ENCODE measurements around the gene ST8SIA1. TPM values are rescaled to one million over a fixed set of nuclear protein-coding genes. Genes with fewer than 3 reads are reported as not detected.
A peak's percentile ranks its signal among the peaks of the same experiment; 100 is the strongest.

ST8SIA1 gene
- total RNA-seq, 1 experiment from 2014 or later: not detected

DNA sequence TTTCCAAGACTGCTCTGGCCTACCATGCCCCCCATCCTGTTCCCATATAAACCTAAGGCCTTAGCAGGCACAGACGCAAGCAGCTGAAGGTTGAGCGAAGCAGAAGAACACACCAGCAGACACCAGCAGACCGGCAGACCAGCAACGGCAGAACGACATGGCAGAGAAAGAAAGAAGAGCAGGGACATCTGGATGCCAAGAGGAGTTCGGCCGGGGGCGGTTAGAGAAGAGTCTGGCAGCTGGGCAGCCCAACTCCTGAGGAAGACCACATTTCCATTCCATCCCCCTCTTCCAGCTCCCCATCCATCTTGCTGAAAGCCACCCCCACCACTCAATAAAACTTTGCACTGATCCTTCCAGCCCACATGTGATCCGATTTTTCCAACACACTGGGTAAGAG, 5.2 kb upstream of the ST8SIA1 start:
- Histone ChIP-seq H2BK120ac (ENCODE audit: low read depth, low read length, poor library complexity, severe bottlenecking) (no peak overlapping the region), H2BK15ac (ENCODE audit: low read depth, low read length) (no peak overlapping the region), H2AK5ac (ENCODE audit: insufficient read length, low read length) (no peak overlapping the region), H2BK20ac (ENCODE audit: low read depth, low read length, poor library complexity, severe bottlenecking) (no peak overlapping the region), H4K20me1 (ENCODE audit: control insufficient read depth, insufficient read depth, insufficient read length) (no peaks in the 10 kb centered on the region), H3K14ac (ENCODE audit: insufficient read depth, low read length) (no peak overlapping the region), H3K27ac (ENCODE audit: insufficient read length, low read depth, low read length) (no peak overlapping the region), H3K79me1 (ENCODE audit: insufficient read depth, low read depth, low read length, poor library complexity, severe bottlenecking) (no peaks in the 10 kb centered on the region), H2BK12ac (ENCODE audit: insufficient read length, low read depth, low read length) (no peak overlapping the region), H3K79me2 (ENCODE audit: insufficient read depth, low read length) (no peaks in the 10 kb centered on the region), H3K23ac (ENCODE audit: insufficient read length, low read depth, low read length) (no peak overlapping the region), H3K56ac (ENCODE audit: insufficient read length, low read depth, low read length) (no peak overlapping the region), H3K9ac (ENCODE audit: extremely low read depth, insufficient read length, low read length) (no peak overlapping the region), H2AFZ (ENCODE audit: low read length) (no peak overlapping the region), H4K91ac (ENCODE audit: insufficient read length, low read depth, low read length) (no peak overlapping the region), H4K5ac (ENCODE audit: insufficient read length, low read depth, low read length) (no peak overlapping the region), H3K27me3 (ENCODE audit: insufficient read depth, low read length) (no peaks in the 10 kb centered on the region), H3K4me2 (ENCODE audit: insufficient read depth, insufficient read length, low read length) (no peak overlapping the region), H3K4ac (ENCODE audit: low read depth, low read length) (no peak overlapping the region), H3K18ac (ENCODE audit: insufficient read length, low read depth, low read length) (no peak overlapping the region), H3K9me3 (ENCODE audit: control insufficient read depth, low read depth, low read length) (no peaks in the 10 kb centered on the region), H2BK5ac (ENCODE audit: insufficient read length, low read length) (no peak overlapping the region), H3T11ph (ENCODE audit: low read length) (no peak overlapping the region), H3K4me1 (ENCODE audit: insufficient read depth, low read length) (no peaks in the 10 kb centered on the region), H4K8ac (replicated peaks; ENCODE audit: insufficient read length, low read depth, low read length) (no peak overlapping the region), H3K23me2 (ENCODE audit: insufficient read length, low read depth, low read length, poor library complexity, severe bottlenecking) (peaks cover 11% of the 10 kb centered on the region)
- H3K27me3 Mint-ChIP-seq (ENCODE audit: low read depth): peaks cover 14% of the 10 kb centered on the region
- peaks cover 4 to 6% of the 10 kb centered on the region in 2 experiments; a peak in 3 of 4 replicates for H3K4me1 Mint-ChIP-seq
- H3K36me3 Mint-ChIP-seq (ENCODE audit: insufficient read depth in 1 of 3, low read depth in 3 of 3): no peaks in the 10 kb centered on the region; a peak in 1 of 7 replicates
- H3K4me3 Mint-ChIP-seq: no peak overlapping the region; a peak in 1 of 5 replicates
- peaks cover 3 to 6% of the 10 kb centered on the region in 2 experiments; a peak in 4 of 5 replicates for H3K9me3 Mint-ChIP-seq
- WGBS (ENCODE audit: extremely low coverage, insufficient read length, low lambda C conversion rate): no CpG with 5 or more reads among the region's 9 CpGs
- TF ChIP-seq, protein P1, sequence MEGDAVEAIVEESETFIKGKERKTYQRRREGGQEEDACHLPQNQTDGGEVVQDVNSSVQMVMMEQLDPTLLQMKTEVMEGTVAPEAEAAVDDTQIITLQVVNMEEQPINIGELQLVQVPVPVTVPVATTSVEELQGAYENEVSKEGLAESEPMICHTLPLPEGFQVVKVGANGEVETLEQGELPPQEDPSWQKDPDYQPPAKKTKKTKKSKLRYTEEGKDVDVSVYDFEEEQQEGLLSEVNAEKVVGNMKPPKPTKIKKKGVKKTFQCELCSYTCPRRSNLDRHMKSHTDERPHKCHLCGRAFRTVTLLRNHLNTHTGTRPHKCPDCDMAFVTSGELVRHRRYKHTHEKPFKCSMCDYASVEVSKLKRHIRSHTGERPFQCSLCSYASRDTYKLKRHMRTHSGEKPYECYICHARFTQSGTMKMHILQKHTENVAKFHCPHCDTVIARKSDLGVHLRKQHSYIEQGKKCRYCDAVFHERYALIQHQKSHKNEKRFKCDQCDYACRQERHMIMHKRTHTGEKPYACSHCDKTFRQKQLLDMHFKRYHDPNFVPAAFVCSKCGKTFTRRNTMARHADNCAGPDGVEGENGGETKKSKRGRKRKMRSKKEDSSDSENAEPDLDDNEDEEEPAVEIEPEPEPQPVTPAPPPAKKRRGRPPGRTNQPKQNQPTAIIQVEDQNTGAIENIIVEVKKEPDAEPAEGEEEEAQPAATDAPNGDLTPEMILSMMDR (conservative IDR thresholded peaks at IDR 0.05): no peak
- DNase-seq: no peak
- peak overlapping the region in 1 of 3 experiments; percentile 81; a peak in 1 of 7 replicates for H3K27ac Mint-ChIP-seq
